PC-3 (cell line): ENCODE data around the gene MACIR.

Experiments
- CTCF ChIP-seq: fragments of 300-600 bp; sonication (generic); conservative IDR thresholded peaks from 2 replicates; pipeline ENCODE4 v1.5.1; 2017; ENCODE audit warnings: antibody characterized with exemption, low read depth, mild to moderate bottlenecking, low read length
- EZH2 ChIP-seq: fragments of 300-600 bp; sonication (generic); IDR thresholded peaks from one replicate; pipeline ENCODE4 v1.6.1; 2017; ENCODE audit warnings: antibody characterized with exemption, mild to moderate bottlenecking, low read length; ENCODE audit not compliant: unreplicated experiment
- EZH2phosphoT487 ChIP-seq: fragments of 300-600 bp; sonication (generic); IDR thresholded peaks from 2 replicates; pipeline ENCODE4 v1.6.1; 2018; ENCODE audit warnings: mild to moderate bottlenecking, antibody characterized with exemption, low read length, borderline replicate concordance

- TF ChIP-seq EZH2: no peak
- no peak for TF ChIP-seq CTCF
- no peak for TF ChIP-seq EZH2phosphoT487
Measured at GRCh38 chr5:103280967-103281366, 22.4 kb downstream of the MACIR start.
